ENCODE data around the gene DBP. TPM values are rescaled to one million over a fixed set of nuclear protein-coding genes. Genes with fewer than 3 reads are reported as not detected.
A peak's percentile ranks its signal among the peaks of the same experiment; 100 is the strongest.

DBP gene
- total and polyA plus RNA-seq, 2 of the 13 experiments (the other 11 are each of a cell fraction or from before 2014, with no cell fraction given), result 1.7 to 5.8 TPM

DNA sequence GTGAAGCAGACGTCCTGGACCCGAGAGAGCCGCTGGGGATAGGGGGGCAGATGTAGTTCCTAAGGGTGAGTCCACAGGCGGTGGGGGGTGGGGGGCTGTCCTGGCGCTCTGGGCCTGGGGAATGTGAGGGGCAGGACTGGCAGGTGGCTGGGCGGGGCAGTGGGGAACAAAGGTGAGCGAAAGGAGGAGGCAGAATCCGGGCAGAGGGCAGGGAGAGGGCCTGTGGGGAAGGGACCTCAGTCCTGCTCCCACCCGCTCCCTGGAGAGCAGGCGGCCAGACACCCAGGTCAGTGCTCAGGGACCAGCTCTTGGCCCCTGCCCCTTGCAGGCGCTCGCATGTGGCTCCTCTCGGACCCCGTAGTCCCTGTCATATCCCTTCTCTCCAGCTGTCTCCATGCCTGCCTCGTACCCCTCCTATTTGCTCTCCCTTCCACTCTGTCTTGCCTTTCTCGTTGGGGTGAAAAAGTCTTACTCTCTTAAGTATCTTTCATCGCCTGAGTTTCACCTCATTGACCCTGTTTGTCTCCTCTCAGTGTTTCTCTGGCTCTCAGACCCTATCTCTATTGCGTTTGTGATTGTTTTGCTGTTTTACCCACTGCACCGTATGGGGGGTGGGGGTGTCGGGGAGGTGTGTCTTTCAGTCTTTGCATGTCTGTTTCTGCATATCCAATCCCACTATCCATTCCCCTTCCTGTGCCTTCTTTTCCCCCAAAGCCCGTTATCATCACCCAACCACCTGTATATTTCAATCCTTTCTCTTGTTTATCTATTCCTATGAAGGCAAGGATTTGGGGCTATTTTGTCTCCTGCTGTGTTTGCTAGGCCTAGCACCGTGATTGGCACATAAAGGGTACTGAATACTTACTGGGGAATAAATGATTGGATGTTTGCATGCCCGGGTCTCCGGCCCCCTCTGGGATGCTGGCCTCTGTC, 12.1 kb downstream of the DBP start (continued):
- TF ChIP-seq, protein P1, sequence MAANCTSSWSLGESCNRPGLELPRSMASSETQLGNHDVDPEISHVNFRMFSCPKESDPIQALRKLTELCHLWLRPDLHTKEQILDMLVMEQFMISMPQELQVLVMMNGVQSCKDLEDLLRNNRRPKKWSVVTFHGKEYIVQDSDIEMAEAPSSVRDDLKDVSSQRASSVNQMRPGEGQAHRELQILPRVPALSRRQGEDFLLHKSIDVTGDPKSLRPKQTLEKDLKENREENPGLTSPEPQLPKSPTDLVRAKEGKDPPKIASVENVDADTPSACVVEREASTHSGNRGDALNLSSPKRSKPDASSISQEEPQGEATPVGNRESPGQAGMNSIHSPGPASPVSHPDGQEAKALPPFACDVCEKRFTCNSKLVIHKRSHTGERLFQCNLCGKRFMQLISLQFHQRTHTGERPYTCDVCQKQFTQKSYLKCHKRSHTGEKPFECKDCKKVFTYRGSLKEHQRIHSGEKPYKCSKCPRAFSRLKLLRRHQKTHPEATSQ (CRISPR knock-in tag; IDR thresholded peaks at IDR 0.05; ENCODE audit: borderline replicate concordance), result no peak
- TF ChIP-seq HNF4G (IDR thresholded peaks at IDR 0.05; ENCODE audit: borderline replicate concordance, low read depth, low read length), result peak; percentile 52; the same call in 1 of the 2 replicates
- TF ChIP-seq HNF4G (CRISPR knock-in tag; IDR thresholded peaks at IDR 0.05; ENCODE audit: borderline replicate concordance, low read depth), result no peak
- TF ChIP-seq EHMT2 (IDR thresholded peaks at IDR 0.05; ENCODE audit: borderline replicate concordance, low read depth, low read length), result no peak
- TF ChIP-seq POLR2AphosphoS5 (IDR thresholded peaks at IDR 0.05; ENCODE audit: low read depth, low read length), result 0 out of 2 replicates have a peak, but pooled peaks have one; percentile 22
- TF ChIP-seq MAFK (conservative IDR thresholded peaks at IDR 0.05 in 1 of 2, IDR thresholded peaks at IDR 0.05 in 1 of 2; ENCODE audit: low read length in 2 of 2), result no peak
- TF ChIP-seq ZNF790 (CRISPR knock-in tag; IDR thresholded peaks at IDR 0.05; ENCODE audit: borderline replicate concordance), result no peak
- no peak for TF ChIP-seq ZNF274 (CRISPR knock-in tag; IDR thresholded peaks at IDR 0.05)
- no peak for TF ChIP-seq SAFB2 (CRISPR knock-in tag; IDR thresholded peaks at IDR 0.05; ENCODE audit: borderline replicate concordance, low read depth)
- TF ChIP-seq ZNF350 (CRISPR knock-in tag; IDR thresholded peaks at IDR 0.05; ENCODE audit: borderline replicate concordance, low read depth), result no peak
- TF ChIP-seq HOXA3 (CRISPR knock-in tag; IDR thresholded peaks at IDR 0.05), result peak; percentile 46; the same call in 1 of the 2 replicates
- TF ChIP-seq ZSCAN22 (CRISPR knock-in tag; IDR thresholded peaks at IDR 0.05), result no peak
- TF ChIP-seq ZNF496 (CRISPR knock-in tag; IDR thresholded peaks at IDR 0.05; ENCODE audit: insufficient replicate concordance), result no peak
- no peak for TF ChIP-seq TAF1 (CRISPR knock-in tag; IDR thresholded peaks at IDR 0.05)
- TF ChIP-seq ATF1 (CRISPR knock-in tag; IDR thresholded peaks at IDR 0.05), result no peak
- TF ChIP-seq KMT2B (CRISPR knock-in tag; IDR thresholded peaks at IDR 0.05), result no peak
- TF ChIP-seq RFX1 (IDR thresholded peaks at IDR 0.05), result no peak
- TF ChIP-seq, protein P2, sequence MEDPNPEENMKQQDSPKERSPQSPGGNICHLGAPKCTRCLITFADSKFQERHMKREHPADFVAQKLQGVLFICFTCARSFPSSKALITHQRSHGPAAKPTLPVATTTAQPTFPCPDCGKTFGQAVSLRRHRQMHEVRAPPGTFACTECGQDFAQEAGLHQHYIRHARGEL (CRISPR knock-in tag; IDR thresholded peaks at IDR 0.05), result no peak
- no peak for TF ChIP-seq ZIK1 (CRISPR knock-in tag; IDR thresholded peaks at IDR 0.05; ENCODE audit: borderline replicate concordance, low read depth)
- TF ChIP-seq HMGXB3 (CRISPR knock-in tag; IDR thresholded peaks at IDR 0.05; ENCODE audit: borderline replicate concordance), result no peak
- peak; percentile 40; the same call in 1 of the 2 replicates for TF ChIP-seq HNF4A (CRISPR knock-in tag; IDR thresholded peaks at IDR 0.05)
- no peak for TF ChIP-seq ZKSCAN1 (IDR thresholded peaks at IDR 0.05; ENCODE audit: low read length)
- TF ChIP-seq ZNF382 (CRISPR knock-in tag; IDR thresholded peaks at IDR 0.05; ENCODE audit: borderline replicate concordance), result no peak
- TF ChIP-seq ZNF652 (CRISPR knock-in tag; IDR thresholded peaks at IDR 0.05; ENCODE audit: borderline replicate concordance, low read depth), result no peak
- no peak for TF ChIP-seq ZNF556 (CRISPR knock-in tag; IDR thresholded peaks at IDR 0.05; ENCODE audit: borderline replicate concordance)

Data from HepG2 (cell line).